H9 (cell line): ENCODE measurements around the gene ZRANB3. TPM values are rescaled to one million over a fixed set of nuclear protein-coding genes. Genes with fewer than 3 reads are reported as not detected.

Source experiments
- DNase-seq: peaks from one replicate; pipeline ENCODE4 v3.0.0-alpha.2; 2017
- H2AFZ ChIP-seq: one replicate; pipeline ENCODE4 v1.6.1; 2013; ENCODE audit warnings: mild to moderate bottlenecking, low read length, control low read depth, moderate library complexity
- H2AK5ac ChIP-seq: 2 replicates; pipeline ENCODE4 v1.6.1; 2013; ENCODE audit warnings: low read length, control low read depth, mixed read lengths; ENCODE audit not compliant: insufficient read length
- H2BK120ac ChIP-seq: one replicate; pipeline ENCODE4 v1.6.1; 2013; ENCODE audit warnings: low read depth, mild to moderate bottlenecking, low read length, control low read depth, inconsistent platforms; ENCODE audit not compliant: poor library complexity, severe bottlenecking
- H2BK12ac ChIP-seq: 2 replicates; pipeline ENCODE4 v1.6.1; 2013; ENCODE audit warnings: low read length, control low read depth, mixed read lengths, low read depth; ENCODE audit not compliant: insufficient read length
- H2BK15ac ChIP-seq: 2 replicates; pipeline ENCODE4 v1.6.1; 2013; ENCODE audit warnings: low read depth, low read length, control low read depth
- H2BK20ac ChIP-seq: one replicate; pipeline ENCODE4 v1.6.1; 2013; ENCODE audit warnings: low read depth, mild to moderate bottlenecking, low read length, control low read depth, inconsistent platforms; ENCODE audit not compliant: poor library complexity, severe bottlenecking
- H2BK5ac ChIP-seq: 2 replicates; pipeline ENCODE4 v1.6.1; 2013; ENCODE audit warnings: low read length, control low read depth, mixed read lengths; ENCODE audit not compliant: insufficient read length
- H3K14ac ChIP-seq: 2 replicates; pipeline ENCODE4 v1.6.1; 2013; ENCODE audit warnings: low read length, control low read depth; ENCODE audit not compliant: insufficient read depth
- H3K18ac ChIP-seq: 2 replicates; pipeline ENCODE4 v1.6.1; 2013; ENCODE audit warnings: low read depth, mild to moderate bottlenecking, mixed read lengths, low read length, control low read depth; ENCODE audit not compliant: insufficient read length
- H3K23ac ChIP-seq: 2 replicates; pipeline ENCODE4 v1.6.1; 2013; ENCODE audit warnings: low read length, control low read depth, mixed read lengths, low read depth; ENCODE audit not compliant: insufficient read length
- H3K23me2 ChIP-seq: 2 replicates; pipeline ENCODE4 v1.6.1; 2013; ENCODE audit warnings: low read depth, mild to moderate bottlenecking, mixed read lengths, low read length, control low read depth; ENCODE audit not compliant: insufficient read length, poor library complexity, severe bottlenecking
- H3K27ac ChIP-seq: 2 replicates; pipeline ENCODE4 v1.5.1; 2013; ENCODE audit warnings: low read length, control low read depth, mixed read lengths, low read depth; ENCODE audit not compliant: insufficient read length
- H3K27me3 ChIP-seq: 2 replicates; pipeline ENCODE4 v1.6.1; 2013; ENCODE audit warnings: low read length, control low read depth, inconsistent platforms; ENCODE audit not compliant: insufficient read depth
- H3K4ac ChIP-seq: 2 replicates; pipeline ENCODE4 v1.6.1; 2013; ENCODE audit warnings: low read depth, mild to moderate bottlenecking, control low read depth, inconsistent platforms, low read length, moderate library complexity
- H3K4me1 ChIP-seq: 2 replicates; pipeline ENCODE4 v1.6.1; 2013; ENCODE audit warnings: low read length, control low read depth, inconsistent platforms; ENCODE audit not compliant: insufficient read depth
- H3K4me2 ChIP-seq: 2 replicates; pipeline ENCODE4 v1.6.1; 2013; ENCODE audit warnings: low read length, control low read depth, mixed read lengths; ENCODE audit not compliant: insufficient read length, insufficient read depth
- H3K56ac ChIP-seq: 2 replicates; pipeline ENCODE4 v1.6.1; 2013; ENCODE audit warnings: low read depth, mild to moderate bottlenecking, mixed read lengths, low read length, control low read depth; ENCODE audit not compliant: insufficient read length
- H3K79me1 ChIP-seq: 2 replicates; pipeline ENCODE4 v1.6.1; 2013; ENCODE audit warnings: low read depth, mild to moderate bottlenecking, moderate library complexity, low read length, control low read depth, inconsistent platforms; ENCODE audit not compliant: insufficient read depth, poor library complexity, severe bottlenecking
- H3K79me2 ChIP-seq: 2 replicates; pipeline ENCODE4 v1.6.1; 2013; ENCODE audit warnings: low read length, control low read depth, inconsistent platforms; ENCODE audit not compliant: insufficient read depth
- H3K9ac ChIP-seq: 2 replicates; pipeline ENCODE4 v1.6.1; 2013; ENCODE audit warnings: low read length, control low read depth, mixed read lengths; ENCODE audit not compliant: insufficient read length; ENCODE audit errors: extremely low read depth
- H3K9me3 ChIP-seq: one replicate; pipeline ENCODE4 v1.6.1; 2013; ENCODE audit warnings: low read depth, low read length, inconsistent platforms; ENCODE audit not compliant: control insufficient read depth
- H3T11ph ChIP-seq: one replicate; pipeline ENCODE4 v1.6.1; 2013; ENCODE audit warnings: mild to moderate bottlenecking, low read length, control low read depth, inconsistent platforms
- H4K20me1 ChIP-seq: one replicate; pipeline ENCODE4 v1.6.1; 2013; ENCODE audit not compliant: control insufficient read depth, insufficient read length, insufficient read depth
- H4K5ac ChIP-seq: 2 replicates; pipeline ENCODE4 v1.6.1; 2013; ENCODE audit warnings: low read depth, mild to moderate bottlenecking, mixed read lengths, low read length, control low read depth; ENCODE audit not compliant: insufficient read length
- H4K8ac ChIP-seq: replicated peaks from 2 replicates; pipeline ENCODE4 v1.6.1; 2013; ENCODE audit warnings: low read length, control low read depth, mixed read lengths, low read depth; ENCODE audit not compliant: insufficient read length
- H4K91ac ChIP-seq: 2 replicates; pipeline ENCODE4 v1.6.1; 2013; ENCODE audit warnings: low read depth, mild to moderate bottlenecking, moderate library complexity, mixed read lengths, low read length, control low read depth; ENCODE audit not compliant: insufficient read length
- H3K27ac Mint-ChIP-seq, 3 experiments: 2 replicates in 2 of 3; 3 replicates in 1 of 3; pipeline ENCODE4 v1.8.0; 2020 to 2021; ENCODE audit warnings: mixed read lengths in 3 of 3, mild to moderate bottlenecking in 1 of 3, moderate library complexity in 1 of 3
- H3K27me3 Mint-ChIP-seq: 2 replicates; pipeline ENCODE4 v1.8.0; 2021; ENCODE audit warnings: low read depth, mild to moderate bottlenecking, moderate library complexity, mixed read lengths
- H3K36me3 Mint-ChIP-seq, 3 experiments: 2 replicates in 2 of 3; 3 replicates in 1 of 3; pipeline ENCODE4 v1.8.0; 2020 to 2021; ENCODE audit warnings: low read depth in 3 of 3, mixed read lengths in 3 of 3; ENCODE audit not compliant: insufficient read depth in 1 of 3
- H3K4me1 Mint-ChIP-seq, 2 experiments: 2 replicates each; pipeline ENCODE4 v1.8.0; 2020; ENCODE audit warnings: mixed read lengths in 2 of 2
- H3K4me3 Mint-ChIP-seq, 2 experiments: 2 replicates in 1 of 2; 3 replicates in 1 of 2; pipeline ENCODE4 v1.8.0; 2020 to 2021; ENCODE audit warnings: mild to moderate bottlenecking in 2 of 2, mixed read lengths in 2 of 2, moderate library complexity in 1 of 2
- H3K9me3 Mint-ChIP-seq, 2 experiments: 2 replicates in 1 of 2; 3 replicates in 1 of 2; pipeline ENCODE4 v1.8.0; 2020; ENCODE audit warnings: mild to moderate bottlenecking in 2 of 2, mixed read lengths in 2 of 2, moderate library complexity in 1 of 2
- WGBS: extraction: QIAGEN DNeasy Blood & Tissue Kit; methylation state at CpG from one replicate; pipeline ENCODE4 v1.1.7; 2013; ENCODE audit warnings: missing lambda C conversion rate, low lambda C conversion rate, mixed read lengths; ENCODE audit not compliant: insufficient read length; ENCODE audit errors: extremely low coverage; 5-methylcytosine and 5-hydroxymethylcytosine counted together
- total RNA-seq: library from RNA; stranded (reverse); gene quantifications from 2 replicates; pipeline ENCODE4 v1.2.1, GENCODE V29; 2021
- TF ChIP-seq, protein P1 (sequence below): fragments of 200-600 bp; sonication (generic); conservative IDR thresholded peaks from 3 replicates; pipeline ENCODE4 v1.8.0; 2021; ENCODE audit warnings: antibody characterized with exemption, mild to moderate bottlenecking

The ZRANB3 gene
- total RNA-seq, 1 experiment from 2014 or later = 16.7 TPM

DNA sequence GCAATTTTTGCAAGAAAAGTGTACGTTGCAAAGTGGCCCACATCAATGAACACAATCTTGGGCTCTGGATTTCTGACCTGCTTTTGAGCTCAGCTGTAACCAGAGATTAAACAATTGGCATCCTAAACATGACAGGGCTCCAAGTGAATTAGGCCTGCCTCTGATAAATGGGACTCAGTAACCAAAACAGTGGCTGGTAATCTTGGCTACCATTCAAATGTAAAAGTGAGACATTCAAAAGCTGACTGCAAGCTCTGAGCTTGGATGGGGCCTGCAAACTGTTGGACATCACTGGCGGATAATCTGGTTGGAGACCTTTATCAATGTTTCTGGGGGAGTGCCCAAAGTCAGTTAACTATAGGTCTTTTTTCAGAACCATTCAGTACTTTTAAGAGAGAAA is 318.3 kb downstream of the ZRANB3 start:
- H3K27ac ChIP-seq = no peak overlapping the region
- no peak overlapping the region for H3K56ac ChIP-seq
- no peak overlapping the region; the same call in 1 of the 2 replicates for H3K4ac ChIP-seq
- H3K79me2 ChIP-seq = no peaks in the 10 kb centered on the region
- no peak overlapping the region for H2BK5ac ChIP-seq
- DNase-seq = peak; percentile 30
- no peaks in the 10 kb centered on the region for H3K9me3 ChIP-seq
- H3K9ac ChIP-seq = no peak overlapping the region
- H3K4me2 ChIP-seq = no peak overlapping the region
- no peak overlapping the region for H2AFZ ChIP-seq
- TF ChIP-seq, protein P1, sequence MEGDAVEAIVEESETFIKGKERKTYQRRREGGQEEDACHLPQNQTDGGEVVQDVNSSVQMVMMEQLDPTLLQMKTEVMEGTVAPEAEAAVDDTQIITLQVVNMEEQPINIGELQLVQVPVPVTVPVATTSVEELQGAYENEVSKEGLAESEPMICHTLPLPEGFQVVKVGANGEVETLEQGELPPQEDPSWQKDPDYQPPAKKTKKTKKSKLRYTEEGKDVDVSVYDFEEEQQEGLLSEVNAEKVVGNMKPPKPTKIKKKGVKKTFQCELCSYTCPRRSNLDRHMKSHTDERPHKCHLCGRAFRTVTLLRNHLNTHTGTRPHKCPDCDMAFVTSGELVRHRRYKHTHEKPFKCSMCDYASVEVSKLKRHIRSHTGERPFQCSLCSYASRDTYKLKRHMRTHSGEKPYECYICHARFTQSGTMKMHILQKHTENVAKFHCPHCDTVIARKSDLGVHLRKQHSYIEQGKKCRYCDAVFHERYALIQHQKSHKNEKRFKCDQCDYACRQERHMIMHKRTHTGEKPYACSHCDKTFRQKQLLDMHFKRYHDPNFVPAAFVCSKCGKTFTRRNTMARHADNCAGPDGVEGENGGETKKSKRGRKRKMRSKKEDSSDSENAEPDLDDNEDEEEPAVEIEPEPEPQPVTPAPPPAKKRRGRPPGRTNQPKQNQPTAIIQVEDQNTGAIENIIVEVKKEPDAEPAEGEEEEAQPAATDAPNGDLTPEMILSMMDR = no peak
- H4K8ac ChIP-seq = no peak overlapping the region
- Mint-ChIP-seq H3K4me1 (peaks cover 18 to 21% of the 10 kb centered on the region in 2 experiments), H3K27ac (peak overlapping the region; percentile 46 to 83 (median 57); a peak in 3 of 7 replicates), H3K9me3 (no peaks in the 10 kb centered on the region), H3K36me3 (peaks cover 2 to 8% (median 7%) of the 10 kb centered on the region in 3 experiments; a peak in 4 of 7 replicates), H3K4me3 (no peak overlapping the region), H3K27me3 (no peaks in the 10 kb centered on the region)
- H2BK15ac ChIP-seq = no peak overlapping the region
- H3T11ph ChIP-seq = no peak overlapping the region
- no peak overlapping the region for H3K23ac ChIP-seq
- H4K5ac ChIP-seq = no peak overlapping the region
- H3K18ac ChIP-seq = no peak overlapping the region
- H3K27me3 ChIP-seq = no peaks in the 10 kb centered on the region
- H2BK12ac ChIP-seq = no peak overlapping the region
- no peaks in the 10 kb centered on the region; the same call in 1 of the 2 replicates for H3K4me1 ChIP-seq
- H2BK20ac ChIP-seq = no peak overlapping the region
- no peak overlapping the region for H2AK5ac ChIP-seq
- no peaks in the 10 kb centered on the region for H3K79me1 ChIP-seq
- H3K14ac ChIP-seq = peak overlapping the region; percentile 64; the same call in 1 of the 2 replicates
- no CpG with 5 or more reads among the region's 2 CpGs for WGBS
- H3K23me2 ChIP-seq = no peaks in the 10 kb centered on the region
- no peak overlapping the region for H4K91ac ChIP-seq
- H2BK120ac ChIP-seq = no peak overlapping the region
- no peaks in the 10 kb centered on the region for H4K20me1 ChIP-seq
